Lower lobe of right lung (tissue), 2 donors: Measurements from ENCODE around the gene GNG7. TPM values are rescaled to one million over a fixed set of nuclear protein-coding genes. Genes with fewer than 3 reads are reported as not detected.

ENCODE experiments used
- ATAC-seq, 2 donors: fragments of 200-7000 bp; cut with Tn5 transposase; one replicate each; pipeline ENCODE4 v1.9.1; 2020 to 2022; ENCODE audit warnings: mild to moderate bottlenecking in 2 of 2, moderate library complexity in 2 of 2
- DNase-seq: peaks from one replicate; pipeline ENCODE4 v3.0.0-alpha.2; 2020
- H3K27ac ChIP-seq: fragments of 200-600 bp; one replicate; pipeline ENCODE4 v1.8.0; 2022
- H3K27me3 ChIP-seq: fragments of 200-600 bp; one replicate; pipeline ENCODE4 v1.8.0; 2022; ENCODE audit warnings: low read depth
- H3K36me3 ChIP-seq: fragments of 200-600 bp; one replicate; pipeline ENCODE4 v1.8.0; 2022; ENCODE audit warnings: mild to moderate bottlenecking
- H3K4me1 ChIP-seq: fragments of 200-600 bp; one replicate; pipeline ENCODE4 v1.8.0; 2022
- H3K4me3 ChIP-seq: fragments of 200-600 bp; one replicate; pipeline ENCODE4 v1.8.0; 2022; ENCODE audit warnings: mild to moderate bottlenecking
- H3K9me3 ChIP-seq: fragments of 200-600 bp; one replicate; pipeline ENCODE4 v1.8.0; 2022
- intact Hi-C: fragments of 100-400 bp; cut with DNase I; formaldehyde crosslinking; loops from one replicate; pipeline ENCODE4 v1.11.0; 2022
- total RNA-seq: library from RNA; stranded (reverse); fragmentation: NEBNext Ultra II Directional; extraction: Animal tissue kit (Norgen Biotek cat#: 25700); gene quantifications from one replicate; pipeline ENCODE4 v1.2.1, GENCODE V29; 2021
- TF ChIP-seq, protein P1 (sequence below): fragments of 200-600 bp; IDR thresholded peaks from one replicate; pipeline ENCODE4 v1.8.0; 2022; ENCODE audit warnings: antibody characterized with exemption, mild to moderate bottlenecking
- donor health status: DM: no; HTN: yes; CAD: no; lungs with severe emphysema.

Gene GNG7
- total RNA-seq, 1 donor from 2014 or later, result 6.2 TPM

GRCh38 chr19:2734589-2735288 is 32.2 kb upstream of the GNG7 start:
- Histone ChIP-seq H3K27ac (no peak overlapping the region), H3K36me3 (peaks cover 41% of the 10 kb centered on the region), H3K27me3 (no peaks in the 10 kb centered on the region), H3K4me3 (no peak overlapping the region), H3K4me1 (peaks cover 15% of the 10 kb centered on the region), H3K9me3 (no peaks in the 10 kb centered on the region)
- DNase-seq (no peak), ATAC-seq (no peak)
- intact Hi-C loops, result no loop called here
- TF ChIP-seq, protein P1, sequence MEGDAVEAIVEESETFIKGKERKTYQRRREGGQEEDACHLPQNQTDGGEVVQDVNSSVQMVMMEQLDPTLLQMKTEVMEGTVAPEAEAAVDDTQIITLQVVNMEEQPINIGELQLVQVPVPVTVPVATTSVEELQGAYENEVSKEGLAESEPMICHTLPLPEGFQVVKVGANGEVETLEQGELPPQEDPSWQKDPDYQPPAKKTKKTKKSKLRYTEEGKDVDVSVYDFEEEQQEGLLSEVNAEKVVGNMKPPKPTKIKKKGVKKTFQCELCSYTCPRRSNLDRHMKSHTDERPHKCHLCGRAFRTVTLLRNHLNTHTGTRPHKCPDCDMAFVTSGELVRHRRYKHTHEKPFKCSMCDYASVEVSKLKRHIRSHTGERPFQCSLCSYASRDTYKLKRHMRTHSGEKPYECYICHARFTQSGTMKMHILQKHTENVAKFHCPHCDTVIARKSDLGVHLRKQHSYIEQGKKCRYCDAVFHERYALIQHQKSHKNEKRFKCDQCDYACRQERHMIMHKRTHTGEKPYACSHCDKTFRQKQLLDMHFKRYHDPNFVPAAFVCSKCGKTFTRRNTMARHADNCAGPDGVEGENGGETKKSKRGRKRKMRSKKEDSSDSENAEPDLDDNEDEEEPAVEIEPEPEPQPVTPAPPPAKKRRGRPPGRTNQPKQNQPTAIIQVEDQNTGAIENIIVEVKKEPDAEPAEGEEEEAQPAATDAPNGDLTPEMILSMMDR, result no peak

DNA sequence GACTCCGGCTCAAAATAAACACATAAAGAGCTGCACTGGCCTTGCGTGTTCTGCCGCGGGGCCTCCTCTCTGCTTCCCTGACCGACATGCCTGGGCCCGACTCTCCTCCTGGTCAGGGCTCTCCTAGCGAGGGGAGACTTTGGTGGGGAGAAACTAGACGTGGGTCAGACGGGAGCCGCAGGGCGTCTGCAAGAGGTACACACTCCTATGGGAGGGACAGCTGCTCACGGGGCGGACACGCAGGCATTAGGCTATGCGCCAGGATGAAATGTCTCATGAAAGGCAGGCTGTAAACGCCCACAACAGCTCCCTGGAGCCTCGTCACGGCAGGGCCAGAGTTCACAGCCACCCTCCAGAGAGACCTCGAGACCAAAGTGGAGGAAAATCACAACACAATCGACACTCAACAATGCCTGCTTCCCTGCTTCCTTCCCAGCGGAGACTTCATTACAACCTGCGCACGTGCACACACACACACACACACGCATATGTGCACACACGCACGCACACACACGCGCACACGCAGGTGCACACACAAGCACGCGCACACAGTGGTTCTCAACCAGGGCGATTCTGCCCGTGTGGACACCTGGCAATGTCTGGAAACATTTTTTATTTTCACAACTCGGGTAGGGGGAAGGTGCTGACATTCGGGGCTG is 31.6 kb upstream of the GNG7 start:
- Histone ChIP-seq H3K9me3 (no peaks in the 10 kb centered on the region), H3K4me1 (peaks cover 10% of the 10 kb centered on the region), H3K27ac (no peak overlapping the region), H3K36me3 (peaks cover 41% of the 10 kb centered on the region), H3K4me3 (no peak overlapping the region), H3K27me3 (no peaks in the 10 kb centered on the region)
- ATAC-seq (no peak), DNase-seq (no peak)
- TF ChIP-seq, protein P1, result no peak
- intact Hi-C loops, result no loop called here

DNA sequence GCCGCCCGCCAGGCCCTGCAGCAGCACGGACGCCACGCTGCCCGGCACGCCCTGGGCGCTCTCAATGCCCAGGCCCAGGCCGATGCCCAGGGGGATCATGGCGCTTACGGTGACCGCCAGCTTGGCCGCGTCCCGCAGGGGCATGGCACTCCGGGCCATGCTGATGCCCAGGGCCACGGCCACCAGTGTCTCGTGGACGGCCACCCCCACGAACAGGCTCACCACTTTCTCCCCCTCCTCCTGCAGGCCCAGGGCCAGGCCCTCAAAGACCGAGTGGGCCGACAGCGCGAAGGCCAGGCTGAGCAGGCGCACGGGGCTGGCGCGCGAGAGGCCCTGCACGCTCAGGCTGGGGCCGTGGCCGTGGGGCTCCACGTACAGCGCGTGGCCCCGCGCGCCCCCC is 30.4 kb upstream of the GNG7 start:
- no peak for DNase-seq
- Histone ChIP-seq H3K27ac (no peak overlapping the region), H3K4me3 (no peak overlapping the region), H3K36me3 (peaks cover 41% of the 10 kb centered on the region), H3K9me3 (no peaks in the 10 kb centered on the region), H3K27me3 (no peaks in the 10 kb centered on the region), H3K4me1 (no peaks in the 10 kb centered on the region)
- intact Hi-C loops, result no loop called here
- ATAC-seq, result no peak
- TF ChIP-seq, protein P1, result no peak

DNA sequence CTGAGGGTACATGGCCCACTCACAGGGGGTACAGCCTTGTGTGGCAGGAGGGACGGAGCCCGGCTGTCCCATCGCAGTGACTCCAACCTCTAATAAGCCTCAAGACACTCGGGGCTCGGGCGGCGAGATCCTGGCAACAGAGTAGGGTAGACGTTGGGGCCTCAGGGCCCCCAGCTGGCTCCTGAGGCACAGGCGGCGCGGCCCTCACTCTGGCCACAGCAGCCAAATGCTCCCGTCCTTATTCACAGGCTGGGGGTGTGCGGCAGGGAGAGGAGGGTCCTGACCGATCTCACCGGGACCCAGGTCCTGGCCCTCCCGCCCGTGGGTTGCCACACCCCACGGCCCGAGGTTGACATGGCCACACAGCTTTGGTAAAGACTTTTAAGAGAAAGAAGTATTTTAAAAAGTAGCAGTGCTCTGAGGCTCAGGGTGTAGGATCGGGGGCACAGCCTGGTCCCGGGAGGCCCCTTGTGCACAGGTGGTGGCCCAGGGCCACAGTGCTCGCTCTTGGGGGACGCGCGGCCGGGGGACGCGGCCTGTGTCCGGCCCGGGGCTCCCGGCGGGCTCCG is 29.7 kb upstream of the GNG7 start:
- Histone ChIP-seq H3K4me1 (no peaks in the 10 kb centered on the region), H3K27me3 (peaks cover 1% of the 10 kb centered on the region), H3K9me3 (no peaks in the 10 kb centered on the region), H3K4me3 (no peak overlapping the region), H3K27ac (no peak overlapping the region), H3K36me3 (peaks cover 41% of the 10 kb centered on the region)
- no peak for DNase-seq
- ATAC-seq, result no peak
- intact Hi-C loops, result no loop called here
- TF ChIP-seq, protein P1, result no peak

DNA sequence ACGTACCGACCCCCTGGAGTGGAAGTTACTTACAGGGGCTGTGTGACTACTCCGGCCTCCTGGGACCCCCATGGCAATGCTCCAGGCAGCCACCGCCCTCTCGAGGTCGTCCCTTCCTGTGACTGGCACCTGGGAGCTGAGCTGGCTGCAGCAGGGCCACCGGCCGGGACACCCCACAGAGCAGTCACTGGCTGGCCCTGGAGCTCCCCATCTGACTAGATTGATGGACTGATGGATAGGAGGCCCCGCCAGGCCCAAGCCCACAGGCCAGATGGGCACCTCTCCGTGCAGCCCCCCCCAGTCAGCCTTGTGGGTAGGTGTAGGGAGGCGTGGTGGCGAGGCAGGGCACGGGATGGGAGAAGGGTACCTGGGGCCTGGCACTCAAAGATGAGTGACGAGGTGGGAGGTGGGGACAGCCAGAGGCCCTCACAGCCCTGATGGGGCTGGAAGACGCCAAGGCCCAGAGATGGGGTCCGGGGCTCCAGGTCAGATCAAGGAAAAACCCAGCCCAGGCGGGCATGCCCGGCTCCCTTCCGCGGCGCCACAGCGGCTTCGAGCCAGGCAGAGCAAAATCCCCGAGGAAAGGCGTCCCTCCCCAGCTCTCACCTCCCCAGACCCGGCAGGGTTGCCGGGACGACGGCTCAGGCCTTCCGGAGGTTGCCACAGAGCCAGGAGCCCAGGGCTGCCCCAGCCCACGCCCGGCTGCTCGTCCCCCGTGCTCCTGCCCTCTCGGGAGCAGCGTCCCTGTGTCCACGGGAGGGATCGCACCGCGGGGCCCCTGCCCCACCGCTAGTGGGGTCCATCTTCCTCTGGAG is 28.9 kb upstream of the GNG7 start:
- Histone ChIP-seq H3K27me3 (peaks cover 10% of the 10 kb centered on the region), H3K4me1 (no peaks in the 10 kb centered on the region), H3K9me3 (no peaks in the 10 kb centered on the region), H3K4me3 (no peak overlapping the region), H3K36me3 (peaks cover 34% of the 10 kb centered on the region), H3K27ac (no peak overlapping the region)
- DNase-seq (no peak), ATAC-seq (no peak)
- intact Hi-C loops, result no loop called here
- TF ChIP-seq, protein P1, result no peak
